ENCODE measurements around the gene ZCCHC10. TPM values are rescaled to one million over a fixed set of nuclear protein-coding genes. Genes with fewer than 3 reads are reported as not detected.

The ZCCHC10 gene
- total and polyA plus RNA-seq, 2 donors (not counting 3 experiments of a cell fraction or from before 2014, with no cell fraction given) = 25.9 to 32.1 TPM

DNA sequence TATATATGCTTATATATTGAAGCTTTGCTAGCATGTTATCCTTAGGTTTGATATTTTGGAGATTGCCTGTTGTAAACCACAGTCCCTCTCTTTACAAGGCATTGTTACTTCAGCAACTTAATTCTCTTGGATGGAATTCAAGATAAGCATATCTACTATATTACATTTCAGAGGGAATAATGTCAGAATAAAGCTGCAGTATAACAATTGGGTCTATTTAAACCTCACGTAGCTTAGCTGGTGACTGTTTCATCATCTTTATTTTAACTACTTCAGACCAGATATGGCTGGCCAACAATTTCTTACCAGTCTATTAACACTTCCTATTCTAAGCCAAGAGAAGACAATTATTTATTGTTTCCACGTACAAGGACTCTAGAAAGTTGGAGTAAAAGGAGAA lies 27.1 kb downstream of the ZCCHC10 start:
- H4K20me1 ChIP-seq (replicated peaks; ENCODE audit: control insufficient read depth, extremely low read depth, insufficient read depth, low read length) = no peaks in the 10 kb centered on the region
- CTCF ChIA-PET = no interaction called here
- no TSS peak for BruUV-seq (replicated peaks)
- H3K36me3 ChIP-seq (ENCODE audit: control insufficient read depth in 2 of 2, extremely low read depth in 1 of 2, insufficient read depth in 2 of 2, low read length in 2 of 2) = peaks cover 0 to 2% of the 10 kb centered on the region in 2 experiments
- DNase-seq (ENCODE audit: low read depth, low spot score) = no peak
- intact Hi-C loops (cut with micrococcal nuclease) = no loop called here
- POLR2A ChIA-PET = no interaction called here
- H3K4me1 ChIP-seq (ENCODE audit: control insufficient read depth, extremely low read depth, insufficient read depth, low read length) = no peaks in the 10 kb centered on the region
- no peak overlapping the region for H3K9ac ChIP-seq (replicated peaks; ENCODE audit: extremely low read depth, insufficient read depth, low read length)
- dilution Hi-C loops (cut with MboI; ENCODE audit: extremely low pct_ligation_motif_present, low sequenced_read_pairs) = no loop called here
- H2AFZ ChIP-seq (ENCODE audit: low read depth, low read length) = no peak overlapping the region
- H3K9me3 ChIP-seq (replicated peaks; ENCODE audit: control insufficient read depth, insufficient read depth, low read length) = no peaks in the 10 kb centered on the region
- no peak overlapping the region for H3K4me2 ChIP-seq (ENCODE audit: insufficient read depth, low read length)
- H3K27ac ChIP-seq (ENCODE audit: insufficient read depth, low read depth, low read length) = no peak overlapping the region
- H3K9me1 ChIP-seq (replicated peaks; ENCODE audit: control insufficient read depth, extremely low read depth, insufficient read depth, low read length) = no peaks in the 10 kb centered on the region
- H3K27me3 ChIP-seq (ENCODE audit: control insufficient read depth in 2 of 2, insufficient read depth in 2 of 2, low read length in 2 of 2) = no peaks in the 10 kb centered on the region
- H3K4me3 ChIP-seq (replicated peaks in 1 of 3; ENCODE audit: insufficient read depth in 1 of 3, low read depth in 1 of 3, low read length in 3 of 3) = no peak overlapping the region
- no peak for FAIRE-seq
- no peaks in the 10 kb centered on the region for H3K79me2 ChIP-seq (ENCODE audit: control insufficient read depth, insufficient read depth, low read length)
- no peak for TF ChIP-seq MYC (IDR thresholded peaks at IDR 0.05; ENCODE audit: low read depth, low read length)
- TF ChIP-seq GATA2 (IDR thresholded peaks at IDR 0.05; ENCODE audit: insufficient read depth, insufficient read length, low read depth, low read length) = no peak
- TF ChIP-seq, protein P1, sequence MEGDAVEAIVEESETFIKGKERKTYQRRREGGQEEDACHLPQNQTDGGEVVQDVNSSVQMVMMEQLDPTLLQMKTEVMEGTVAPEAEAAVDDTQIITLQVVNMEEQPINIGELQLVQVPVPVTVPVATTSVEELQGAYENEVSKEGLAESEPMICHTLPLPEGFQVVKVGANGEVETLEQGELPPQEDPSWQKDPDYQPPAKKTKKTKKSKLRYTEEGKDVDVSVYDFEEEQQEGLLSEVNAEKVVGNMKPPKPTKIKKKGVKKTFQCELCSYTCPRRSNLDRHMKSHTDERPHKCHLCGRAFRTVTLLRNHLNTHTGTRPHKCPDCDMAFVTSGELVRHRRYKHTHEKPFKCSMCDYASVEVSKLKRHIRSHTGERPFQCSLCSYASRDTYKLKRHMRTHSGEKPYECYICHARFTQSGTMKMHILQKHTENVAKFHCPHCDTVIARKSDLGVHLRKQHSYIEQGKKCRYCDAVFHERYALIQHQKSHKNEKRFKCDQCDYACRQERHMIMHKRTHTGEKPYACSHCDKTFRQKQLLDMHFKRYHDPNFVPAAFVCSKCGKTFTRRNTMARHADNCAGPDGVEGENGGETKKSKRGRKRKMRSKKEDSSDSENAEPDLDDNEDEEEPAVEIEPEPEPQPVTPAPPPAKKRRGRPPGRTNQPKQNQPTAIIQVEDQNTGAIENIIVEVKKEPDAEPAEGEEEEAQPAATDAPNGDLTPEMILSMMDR (IDR thresholded peaks at IDR 0.05; ENCODE audit: extremely low read depth in 1 of 2, insufficient read depth in 1 of 2, low read depth in 1 of 2, low read length in 2 of 2) = no peak
- no peak for TF ChIP-seq POLR2AphosphoS5 (IDR thresholded peaks at IDR 0.05; ENCODE audit: insufficient read depth, low read depth, low read length)
- TF ChIP-seq JUN (IDR thresholded peaks at IDR 0.05; ENCODE audit: borderline replicate concordance, insufficient read depth, insufficient read length, low read depth) = no peak
- TF ChIP-seq FOS (IDR thresholded peaks at IDR 0.05; ENCODE audit: borderline replicate concordance, insufficient read depth, low read length) = no peak
- TF ChIP-seq POLR2A (IDR thresholded peaks at IDR 0.05; ENCODE audit: low read depth, low read length) = no peak
- TF ChIP-seq, protein P2, sequence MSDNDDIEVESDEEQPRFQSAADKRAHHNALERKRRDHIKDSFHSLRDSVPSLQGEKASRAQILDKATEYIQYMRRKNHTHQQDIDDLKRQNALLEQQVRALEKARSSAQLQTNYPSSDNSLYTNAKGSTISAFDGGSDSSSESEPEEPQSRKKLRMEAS (IDR thresholded peaks at IDR 0.05; ENCODE audit: insufficient read depth, insufficient read length) = no peak
- no peak for TF ChIP-seq EZH2 (IDR thresholded peaks at IDR 0.05; ENCODE audit: borderline replicate concordance, low read depth, low read length, severe bottlenecking)

Data from endothelial cell of umbilical vein (primary cell).